Ishikawa (cell line): ENCODE results near the gene CHRD.

Experiments used
- CEBPB ChIP-seq: IDR thresholded peaks from 2 replicates; pipeline ENCODE4 v1.6.1; 2012
- CREB1 ChIP-seq: IDR thresholded peaks from 2 replicates; pipeline ENCODE4 v1.6.1; 2012; ENCODE audit warnings: low read depth
- EGR1 ChIP-seq: IDR thresholded peaks from 2 replicates; pipeline ENCODE4 v1.6.1; 2012
- EP300 ChIP-seq: IDR thresholded peaks from 2 replicates; pipeline ENCODE4 v1.6.1; 2012; ENCODE audit warnings: borderline replicate concordance
- FOXM1 ChIP-seq: IDR thresholded peaks from 2 replicates; pipeline ENCODE4 v1.6.1; 2012; ENCODE audit warnings: low read depth, borderline replicate concordance
- MAX ChIP-seq: IDR thresholded peaks from 2 replicates; pipeline ENCODE4 v1.6.1; 2012
- NFIC ChIP-seq: IDR thresholded peaks from 2 replicates; pipeline ENCODE4 v1.6.1; 2012
- RAD21 ChIP-seq: IDR thresholded peaks from 2 replicates; pipeline ENCODE4 v1.6.1; 2012; ENCODE audit warnings: low read depth
- TAF1 ChIP-seq: IDR thresholded peaks from 2 replicates; pipeline ENCODE4 v1.6.1; 2012; ENCODE audit warnings: low read depth, mild to moderate bottlenecking
- TCF12 ChIP-seq: IDR thresholded peaks from 2 replicates; pipeline ENCODE4 v1.6.1; 2012; ENCODE audit warnings: low read depth
- TEAD4 ChIP-seq: IDR thresholded peaks from 2 replicates; pipeline ENCODE4 v1.6.1; 2012
- USF1 ChIP-seq: IDR thresholded peaks from 2 replicates; pipeline ENCODE4 v1.6.1; 2012
- YY1 ChIP-seq: IDR thresholded peaks from 2 replicates; pipeline ENCODE4 v1.6.1; 2012; ENCODE audit warnings: low read depth
- ZBTB7A ChIP-seq: IDR thresholded peaks from 2 replicates; pipeline ENCODE4 v1.6.1; 2012; ENCODE audit warnings: low read depth
- TF ChIP-seq, protein P1 (sequence below): IDR thresholded peaks from 2 replicates; pipeline ENCODE4 v1.6.1; 2012; ENCODE audit warnings: low read depth, mild to moderate bottlenecking

CHRD gene

DNA sequence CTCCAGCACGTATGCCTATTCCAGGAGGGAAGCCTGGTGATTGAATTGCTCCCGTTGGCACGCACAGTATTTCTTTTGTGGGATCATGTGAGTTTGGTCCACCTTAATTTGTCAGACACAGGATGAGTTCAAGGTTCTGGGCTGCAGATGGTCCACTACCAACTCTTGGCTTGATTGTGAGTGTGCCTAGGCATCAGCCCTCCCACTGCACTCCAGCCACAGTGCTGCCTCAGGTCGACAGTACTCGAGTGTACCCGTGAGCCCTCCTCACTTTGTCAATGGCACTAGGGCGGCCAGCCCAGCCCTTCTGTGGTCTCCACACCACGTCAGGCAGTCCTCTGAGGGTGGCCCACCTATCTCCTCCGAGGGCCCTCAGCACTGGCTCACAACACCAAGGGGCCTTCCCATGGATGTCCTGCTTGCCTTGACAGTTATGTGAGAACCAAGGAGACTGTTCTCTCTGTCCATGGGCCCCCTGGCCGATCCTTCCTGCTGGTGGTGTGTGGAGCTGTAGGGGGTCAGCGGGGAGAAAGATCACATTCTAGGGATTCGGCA, 30.2 kb downstream of the CHRD start:
- TF ChIP-seq TAF1 (no peak), EGR1 (no peak), NFIC (no peak)

- TF ChIP-seq, protein P1, sequence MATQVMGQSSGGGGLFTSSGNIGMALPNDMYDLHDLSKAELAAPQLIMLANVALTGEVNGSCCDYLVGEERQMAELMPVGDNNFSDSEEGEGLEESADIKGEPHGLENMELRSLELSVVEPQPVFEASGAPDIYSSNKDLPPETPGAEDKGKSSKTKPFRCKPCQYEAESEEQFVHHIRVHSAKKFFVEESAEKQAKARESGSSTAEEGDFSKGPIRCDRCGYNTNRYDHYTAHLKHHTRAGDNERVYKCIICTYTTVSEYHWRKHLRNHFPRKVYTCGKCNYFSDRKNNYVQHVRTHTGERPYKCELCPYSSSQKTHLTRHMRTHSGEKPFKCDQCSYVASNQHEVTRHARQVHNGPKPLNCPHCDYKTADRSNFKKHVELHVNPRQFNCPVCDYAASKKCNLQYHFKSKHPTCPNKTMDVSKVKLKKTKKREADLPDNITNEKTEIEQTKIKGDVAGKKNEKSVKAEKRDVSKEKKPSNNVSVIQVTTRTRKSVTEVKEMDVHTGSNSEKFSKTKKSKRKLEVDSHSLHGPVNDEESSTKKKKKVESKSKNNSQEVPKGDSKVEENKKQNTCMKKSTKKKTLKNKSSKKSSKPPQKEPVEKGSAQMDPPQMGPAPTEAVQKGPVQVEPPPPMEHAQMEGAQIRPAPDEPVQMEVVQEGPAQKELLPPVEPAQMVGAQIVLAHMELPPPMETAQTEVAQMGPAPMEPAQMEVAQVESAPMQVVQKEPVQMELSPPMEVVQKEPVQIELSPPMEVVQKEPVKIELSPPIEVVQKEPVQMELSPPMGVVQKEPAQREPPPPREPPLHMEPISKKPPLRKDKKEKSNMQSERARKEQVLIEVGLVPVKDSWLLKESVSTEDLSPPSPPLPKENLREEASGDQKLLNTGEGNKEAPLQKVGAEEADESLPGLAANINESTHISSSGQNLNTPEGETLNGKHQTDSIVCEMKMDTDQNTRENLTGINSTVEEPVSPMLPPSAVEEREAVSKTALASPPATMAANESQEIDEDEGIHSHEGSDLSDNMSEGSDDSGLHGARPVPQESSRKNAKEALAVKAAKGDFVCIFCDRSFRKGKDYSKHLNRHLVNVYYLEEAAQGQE = no peak
- TF ChIP-seq TAF1 (no peak), TEAD4 (no peak), USF1 (no peak), FOXM1 (no peak), CEBPB (no peak), ZBTB7A (no peak), RAD21 (no peak), EP300 (no peak), EGR1 (no peak), MAX (no peak), TCF12 (no peak), YY1 (no peak), NFIC (no peak), CREB1 (no peak)
Observed at GRCh38 chr3:184414418-184415202, 34.8 kb downstream of the CHRD start.

- TF ChIP-seq TEAD4 (no peak), CEBPB (no peak), TCF12 (no peak), RAD21 (no peak), CREB1 (no peak), ZBTB7A (no peak), EGR1 (no peak), EP300 (no peak), TAF1 (no peak), USF1 (no peak), NFIC (no peak)
Observed at GRCh38 chr3:184415203-184415490, 35.3 kb downstream of the CHRD start.

DNA sequence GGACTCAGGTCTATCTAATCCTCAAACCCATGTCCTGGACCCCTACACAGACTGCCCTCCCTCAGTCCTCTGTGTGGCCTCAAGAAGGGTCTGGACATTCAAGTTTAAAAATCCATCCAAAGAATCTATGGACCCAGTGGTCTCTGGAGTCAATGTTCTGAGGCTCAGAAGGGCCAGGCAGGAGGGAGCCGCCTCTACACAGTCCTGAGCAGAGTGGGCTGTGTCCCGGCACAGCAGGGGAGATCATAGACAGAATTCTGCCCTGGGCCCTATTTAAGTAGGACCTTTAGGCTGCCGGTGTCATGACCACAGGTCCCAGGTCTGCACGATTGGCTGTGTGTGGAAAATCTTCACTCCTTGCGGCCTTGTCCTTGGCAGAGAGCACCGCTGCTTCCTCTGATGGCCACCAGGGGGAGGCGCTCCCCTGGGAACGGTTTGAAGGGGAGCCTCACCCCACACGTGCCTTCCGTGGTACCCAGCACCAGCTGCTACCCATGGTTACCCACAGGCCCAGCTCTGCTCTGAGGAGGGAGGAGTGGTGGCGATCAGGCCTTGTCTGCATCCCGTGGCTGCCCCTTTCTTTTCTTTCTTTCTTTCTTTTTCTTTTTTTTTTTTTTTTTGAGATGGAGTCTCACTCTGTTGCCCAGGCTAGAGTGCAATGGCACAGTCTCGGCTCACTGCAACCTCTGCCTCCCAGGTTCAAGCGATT, 37.9 kb downstream of the CHRD start:
- TF ChIP-seq EGR1 (no peak), TAF1 (no peak), MAX (peak; percentile 79), TCF12 (no peak), RAD21 (peak; percentile 100), NFIC (0 out of 2 replicates have a peak, but pooled peaks have one; percentile 61), FOXM1 (no peak), USF1 (peak; percentile 72), YY1 (0 out of 2 replicates have a peak, but pooled peaks have one; percentile 31)

GRCh38 chr3:184419171-184419570, 39.3 kb downstream of the CHRD start:
- TF ChIP-seq EP300 (no peak), NFIC (no peak), EGR1 (no peak), CREB1 (no peak), CEBPB (no peak), RAD21 (no peak), TCF12 (no peak), MAX (no peak), TAF1 (no peak), USF1 (no peak), YY1 (no peak), FOXM1 (no peak), TEAD4 (no peak), ZBTB7A (no peak)
- TF ChIP-seq, protein P1 = no peak
